ENCODE measurements around the gene LUC7L2. TPM values are rescaled to one million over a fixed set of nuclear protein-coding genes. Genes with fewer than 3 reads are reported as not detected.

The LUC7L2 gene
- total RNA-seq, 1 donor from 2014 or later = 90.0 TPM

- Mint-ChIP-seq H3K9me3 (no peaks in the 10 kb centered on the region), H3K4me3 (peak overlapping the region; percentile 99), H3K4me1 (ENCODE audit: unreplicated experiment) (peaks cover 22% of the 10 kb centered on the region), H3K27ac (peak overlapping the region; percentile 99), H3K27me3 (no peaks in the 10 kb centered on the region), H3K36me3 (peaks cover 10% of the 10 kb centered on the region)
- TF ChIP-seq CTCF (conservative IDR thresholded peaks at IDR 0.05) = no peak
- peak; percentile 98 for DNase-seq (ENCODE audit: extremely low spot score, unreplicated experiment)
Observed at GRCh38 chr7:139360210-139360947, 685 bp downstream of the LUC7L2 start.

DNA sequence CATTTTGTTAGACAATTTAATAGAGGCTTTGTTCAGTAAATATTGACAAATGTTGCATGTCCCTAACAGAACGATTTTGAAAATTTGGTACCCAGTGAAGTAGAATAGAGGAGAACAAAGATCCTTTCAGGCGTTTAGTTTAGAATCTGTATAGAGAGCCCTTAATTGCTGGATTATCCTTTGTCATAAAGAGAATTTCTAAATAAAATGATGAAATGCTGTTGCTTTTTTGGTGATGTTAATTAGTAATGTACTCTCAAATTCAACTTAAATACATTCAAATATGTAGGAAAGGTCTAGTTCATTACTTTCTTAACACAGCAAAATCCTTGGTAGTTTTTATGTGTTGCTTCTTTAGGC, 1.2 kb downstream of the LUC7L2 start:
- no peaks in the 10 kb centered on the region for H3K9me3 Mint-ChIP-seq
- H3K27ac Mint-ChIP-seq = peak overlapping the region; percentile 99
- peak overlapping the region; percentile 99 for H3K4me3 Mint-ChIP-seq
- H3K27me3 Mint-ChIP-seq = no peaks in the 10 kb centered on the region
- H3K4me1 Mint-ChIP-seq (ENCODE audit: unreplicated experiment) = peaks cover 22% of the 10 kb centered on the region
- H3K36me3 Mint-ChIP-seq = peaks cover 5% of the 10 kb centered on the region
- DNase-seq (ENCODE audit: extremely low spot score, unreplicated experiment) = no peak
- no peak for TF ChIP-seq CTCF (conservative IDR thresholded peaks at IDR 0.05)

- peak overlapping the region; percentile 99 for H3K27ac Mint-ChIP-seq
- no peak for TF ChIP-seq CTCF (conservative IDR thresholded peaks at IDR 0.05)
Observed at GRCh38 chr7:139361523-139361922, 1.8 kb downstream of the LUC7L2 start.

GRCh38 chr7:139362302-139362701, 2.6 kb downstream of the LUC7L2 start:
- Mint-ChIP-seq H3K4me1 (ENCODE audit: unreplicated experiment) (peaks cover 22% of the 10 kb centered on the region), H3K27ac (peak overlapping the region; percentile 53), H3K36me3 (peaks cover 6% of the 10 kb centered on the region), H3K4me3 (peak overlapping the region; percentile 20), H3K9me3 (no peaks in the 10 kb centered on the region), H3K27me3 (no peaks in the 10 kb centered on the region)
- no peak for TF ChIP-seq CTCF (conservative IDR thresholded peaks at IDR 0.05)
- no peak for DNase-seq (ENCODE audit: extremely low spot score, unreplicated experiment)

More at GRCh38 chr7:139361523-139361922, 1.8 kb downstream of the LUC7L2 start:
- peak overlapping the region; percentile 99 for H3K4me3 Mint-ChIP-seq
- DNase-seq (ENCODE audit: extremely low spot score, unreplicated experiment) = no peak
- no peaks in the 10 kb centered on the region for H3K9me3 Mint-ChIP-seq
- peaks cover 22% of the 10 kb centered on the region for H3K4me1 Mint-ChIP-seq (ENCODE audit: unreplicated experiment)
- H3K27me3 Mint-ChIP-seq = no peaks in the 10 kb centered on the region
- H3K36me3 Mint-ChIP-seq = peaks cover 5% of the 10 kb centered on the region

DNA sequence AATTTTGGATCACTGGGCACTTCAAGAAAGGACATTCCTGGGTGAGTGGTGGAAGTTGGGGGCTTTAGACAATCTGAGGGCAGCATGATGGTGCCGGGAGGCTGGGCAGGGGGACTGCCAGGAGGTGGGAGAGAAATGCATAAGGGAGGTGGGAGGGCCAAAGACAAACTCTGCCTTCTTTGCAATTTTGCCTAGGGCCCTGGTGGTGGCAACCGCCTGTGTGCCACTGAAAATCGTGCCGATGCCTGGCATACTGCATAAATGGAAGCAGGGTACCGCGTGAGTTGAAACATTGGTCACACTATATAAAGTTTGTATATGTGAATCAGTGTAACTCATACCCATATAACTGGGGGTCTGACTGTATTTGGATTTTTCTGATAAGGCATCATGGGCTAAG, 3.3 kb downstream of the LUC7L2 start:
- Mint-ChIP-seq H3K27ac (peak overlapping the region; percentile 45), H3K27me3 (no peaks in the 10 kb centered on the region), H3K4me1 (ENCODE audit: unreplicated experiment) (peaks cover 22% of the 10 kb centered on the region), H3K36me3 (peaks cover 10% of the 10 kb centered on the region), H3K9me3 (no peaks in the 10 kb centered on the region), H3K4me3 (peak overlapping the region; percentile 60)
- DNase-seq (ENCODE audit: extremely low spot score, unreplicated experiment) = no peak
- TF ChIP-seq CTCF (conservative IDR thresholded peaks at IDR 0.05) = no peak

Data from type B pancreatic cell (in vitro differentiated cells).